ENCODE data around the gene SEC31A. TPM values are rescaled to one million over a fixed set of nuclear protein-coding genes. Genes with fewer than 3 reads are reported as not detected.

The SEC31A gene
- total and polyA plus RNA-seq, 2 of the 4 experiments (the other 2 are of a cell fraction) = 278 to 366 TPM

DNA sequence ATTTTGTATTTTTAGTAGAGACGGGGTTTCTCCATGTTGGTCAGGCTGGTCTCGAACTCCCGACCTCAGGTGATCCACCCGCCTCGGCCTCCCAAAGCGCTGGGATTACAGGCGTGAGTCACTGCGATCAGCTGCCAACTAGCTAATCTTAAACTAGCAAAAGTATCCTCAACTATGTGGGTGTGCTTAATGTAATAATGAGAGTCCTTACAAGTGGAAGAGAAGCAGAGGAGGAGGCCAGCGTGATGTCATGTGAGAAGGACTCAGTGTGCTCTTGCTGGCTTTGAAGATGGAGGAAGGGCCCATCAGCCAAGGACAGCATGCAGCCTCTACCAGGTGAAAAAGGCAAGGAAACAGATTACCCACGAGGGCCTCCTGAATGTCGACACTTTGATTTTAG lies 111.9 kb downstream of the SEC31A start:
- no peak overlapping the region for H3K23ac ChIP-seq (ENCODE audit: low read depth, low read length)
- no peak overlapping the region for H3K4me2 ChIP-seq (ENCODE audit: low read depth, low read length)
- intact Hi-C loops (cut with micrococcal nuclease) = no loop called here
- peaks cover 3% of the 10 kb centered on the region; the same call in 1 of the 2 replicates for H4K20me1 ChIP-seq (ENCODE audit: insufficient read depth, low read length)
- peaks cover 14% of the 10 kb centered on the region for H3K4me1 ChIP-seq (ENCODE audit: control insufficient read depth, insufficient read depth, low read length)
- in situ Hi-C loops (cut with MboI; ENCODE audit: low sequenced_read_pairs) = no loop called here
- no peak overlapping the region for H3K9ac ChIP-seq (ENCODE audit: low read depth, low read length)
- CTCF ChIA-PET = interaction anchor here (0.6 kb wide), 1 partner anchor 170 kb away, joined by 3 read pairs; no protein-coding TSS in a partner anchor
- H3K27me3 ChIP-seq (ENCODE audit: control insufficient read depth, insufficient read depth, low read length) = no peaks in the 10 kb centered on the region
- no TSS peak for BruUV-seq (replicated peaks)
- H2AK9ac ChIP-seq (replicated peaks; ENCODE audit: low read depth, low read length, poor library complexity) = no peak overlapping the region
- H3K14ac ChIP-seq (replicated peaks; ENCODE audit: low read depth, low read length) = no peak overlapping the region
- no peak overlapping the region for H2BK15ac ChIP-seq (ENCODE audit: low read depth, low read length)
- TF ChIP-seq, protein P1, sequence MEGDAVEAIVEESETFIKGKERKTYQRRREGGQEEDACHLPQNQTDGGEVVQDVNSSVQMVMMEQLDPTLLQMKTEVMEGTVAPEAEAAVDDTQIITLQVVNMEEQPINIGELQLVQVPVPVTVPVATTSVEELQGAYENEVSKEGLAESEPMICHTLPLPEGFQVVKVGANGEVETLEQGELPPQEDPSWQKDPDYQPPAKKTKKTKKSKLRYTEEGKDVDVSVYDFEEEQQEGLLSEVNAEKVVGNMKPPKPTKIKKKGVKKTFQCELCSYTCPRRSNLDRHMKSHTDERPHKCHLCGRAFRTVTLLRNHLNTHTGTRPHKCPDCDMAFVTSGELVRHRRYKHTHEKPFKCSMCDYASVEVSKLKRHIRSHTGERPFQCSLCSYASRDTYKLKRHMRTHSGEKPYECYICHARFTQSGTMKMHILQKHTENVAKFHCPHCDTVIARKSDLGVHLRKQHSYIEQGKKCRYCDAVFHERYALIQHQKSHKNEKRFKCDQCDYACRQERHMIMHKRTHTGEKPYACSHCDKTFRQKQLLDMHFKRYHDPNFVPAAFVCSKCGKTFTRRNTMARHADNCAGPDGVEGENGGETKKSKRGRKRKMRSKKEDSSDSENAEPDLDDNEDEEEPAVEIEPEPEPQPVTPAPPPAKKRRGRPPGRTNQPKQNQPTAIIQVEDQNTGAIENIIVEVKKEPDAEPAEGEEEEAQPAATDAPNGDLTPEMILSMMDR (conservative IDR thresholded peaks at IDR 0.05; ENCODE audit: low read depth, low read length) = no peak
- TF ChIP-seq MXI1 (IDR thresholded peaks at IDR 0.05; ENCODE audit: borderline replicate concordance, low read depth, low read length) (no peak), RFX5 (IDR thresholded peaks at IDR 0.05; ENCODE audit: low read depth, low read length) (no peak), RAD21 (IDR thresholded peaks at IDR 0.05; ENCODE audit: low read length) (no peak), CHD1 (IDR thresholded peaks at IDR 0.05; ENCODE audit: low read depth, low read length) (no peak), MAZ (IDR thresholded peaks at IDR 0.05; ENCODE audit: borderline replicate concordance, low read depth, low read length) (no peak), BHLHE40 (IDR thresholded peaks at IDR 0.05; ENCODE audit: low read depth, low read length) (no peak), RCOR1 (IDR thresholded peaks at IDR 0.05; ENCODE audit: insufficient replicate concordance, low read length) (no peak), CEBPB (IDR thresholded peaks at IDR 0.05; ENCODE audit: low read depth, low read length) (no peak), NFE2L2 (IDR thresholded peaks at IDR 0.05; ENCODE audit: low read depth, low read length) (no peak)
- TF ChIP-seq, protein P2, sequence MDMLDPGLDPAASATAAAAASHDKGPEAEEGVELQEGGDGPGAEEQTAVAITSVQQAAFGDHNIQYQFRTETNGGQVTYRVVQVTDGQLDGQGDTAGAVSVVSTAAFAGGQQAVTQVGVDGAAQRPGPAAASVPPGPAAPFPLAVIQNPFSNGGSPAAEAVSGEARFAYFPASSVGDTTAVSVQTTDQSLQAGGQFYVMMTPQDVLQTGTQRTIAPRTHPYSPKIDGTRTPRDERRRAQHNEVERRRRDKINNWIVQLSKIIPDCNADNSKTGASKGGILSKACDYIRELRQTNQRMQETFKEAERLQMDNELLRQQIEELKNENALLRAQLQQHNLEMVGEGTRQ (IDR thresholded peaks at IDR 0.05; ENCODE audit: low read depth, low read length) = no peak
- H3K79me1 ChIP-seq (ENCODE audit: low read depth in 1 of 2, low read length in 2 of 2) = peaks cover 22 to 41% of the 10 kb centered on the region in 2 experiments
- no peak overlapping the region for H2BK5ac ChIP-seq (ENCODE audit: low read depth, low read length, poor library complexity, severe bottlenecking)
- H3K18ac ChIP-seq (ENCODE audit: low read depth, low read length) = no peak overlapping the region
- H2AFZ ChIP-seq (replicated peaks; ENCODE audit: low read length, poor library complexity) = no peak overlapping the region
- POLR2A ChIA-PET (ENCODE audit: unreplicated experiment) = no interaction called here
- no peak overlapping the region for H3K56ac ChIP-seq (ENCODE audit: extremely low read depth, insufficient read depth, low read length)
- H3K4ac ChIP-seq (ENCODE audit: low read depth, low read length) = no peak overlapping the region
- peaks cover 12% of the 10 kb centered on the region; the same call in 1 of the 2 replicates for H3K9me1 ChIP-seq (ENCODE audit: insufficient read depth, low read length)
- H4K8ac ChIP-seq (ENCODE audit: low read depth in 2 of 2, low read length in 2 of 2) = no peak overlapping the region
- no peak overlapping the region for H3K27ac ChIP-seq (ENCODE audit: insufficient read depth, low read length)
- no peak overlapping the region for H4K91ac ChIP-seq (ENCODE audit: insufficient read depth, low read depth, low read length)
- H2BK120ac ChIP-seq (ENCODE audit: low read depth, low read length) = no peak overlapping the region
- DNase-seq (no peak), ATAC-seq (ENCODE audit: low read depth) (no peak)
- H4K5ac ChIP-seq (ENCODE audit: low read depth, low read length) = no peak overlapping the region
- no CpG with 5 or more reads among the region's 11 CpGs for WGBS, 2 experiments (ENCODE audit: extremely low coverage in 2 of 2, insufficient read length in 1 of 2)
- dilution Hi-C loops (cut with HindIII; ENCODE audit: low sequenced_read_pairs, unreplicated experiment) = no loop called here
- no peaks in the 10 kb centered on the region for H3K36me3 ChIP-seq (ENCODE audit: control insufficient read depth, insufficient read depth, low read length)
- no peaks in the 10 kb centered on the region for H3K9me3 ChIP-seq (ENCODE audit: control insufficient read depth, insufficient read depth, low read length)
- no peak overlapping the region for H2AK5ac ChIP-seq (ENCODE audit: low read depth, low read length)
- H2BK20ac ChIP-seq (ENCODE audit: low read depth, low read length) = no peak overlapping the region
- H3K4me3 ChIP-seq (ENCODE audit: insufficient read depth, low read depth, low read length) = no peak overlapping the region

Data from IMR-90 (cell line).